Type B pancreatic cell (in vitro differentiated cells): ENCODE data around the gene AVPR1A. TPM values are rescaled to one million over a fixed set of nuclear protein-coding genes. Genes with fewer than 3 reads are reported as not detected.

Experiments used
- DNase-seq: peaks from one replicate; pipeline ENCODE4 v3.0.0; 2021; ENCODE audit warnings: mixed read lengths; ENCODE audit not compliant: unreplicated experiment; ENCODE audit errors: extremely low spot score
- H3K27ac Mint-ChIP-seq: 2 replicates; pipeline ENCODE4 v1.8.0; 2021; ENCODE audit warnings: mild to moderate bottlenecking, mixed read lengths
- H3K27me3 Mint-ChIP-seq: 2 replicates; pipeline ENCODE4 v1.8.0; 2021; ENCODE audit warnings: mixed read lengths
- H3K36me3 Mint-ChIP-seq: 2 replicates; pipeline ENCODE4 v1.8.0; 2021; ENCODE audit warnings: mixed read lengths
- H3K4me1 Mint-ChIP-seq: one replicate; pipeline ENCODE4 v1.8.0; 2021; ENCODE audit warnings: mixed read lengths; ENCODE audit not compliant: unreplicated experiment
- H3K4me3 Mint-ChIP-seq: 2 replicates; pipeline ENCODE4 v1.8.0; 2021; ENCODE audit warnings: mild to moderate bottlenecking, mixed read lengths
- H3K9me3 Mint-ChIP-seq: 2 replicates; pipeline ENCODE4 v1.8.0; 2021; ENCODE audit warnings: mixed read lengths
- CTCF ChIP-seq: fragments of 200-600 bp; sonication (generic); conservative IDR thresholded peaks from 2 replicates; pipeline ENCODE4 v1.5.0; 2021; ENCODE audit warnings: antibody characterized with exemption, mild to moderate bottlenecking
- total RNA-seq: library from RNA; stranded (reverse); gene quantifications from 2 replicates; pipeline ENCODE4 v1.2.1, GENCODE V29; 2021; ENCODE audit warnings: low replicate concordance

The AVPR1A gene
- total RNA-seq, 1 donor from 2014 or later, result 5.1 TPM

GRCh38 chr12:63149909-63150712 lies 890 bp downstream of the AVPR1A start:
- Mint-ChIP-seq H3K36me3 (no peaks in the 10 kb centered on the region), H3K27me3 (peaks cover 84% of the 10 kb centered on the region), H3K9me3 (peaks cover 10% of the 10 kb centered on the region), H3K4me3 (peak overlapping the region; percentile 88), H3K4me1 (peaks cover 21% of the 10 kb centered on the region), H3K27ac (no peak overlapping the region)
- peak; percentile 69 for DNase-seq
- TF ChIP-seq CTCF, result no peak

GRCh38 chr12:63144556-63144955 lies 6.4 kb downstream of the AVPR1A start:
- H3K9me3 Mint-ChIP-seq, result no peaks in the 10 kb centered on the region
- peaks cover under 1% of the 10 kb centered on the region for H3K4me1 Mint-ChIP-seq
- no peak overlapping the region for H3K4me3 Mint-ChIP-seq
- H3K27ac Mint-ChIP-seq, result no peak overlapping the region
- peaks cover 51% of the 10 kb centered on the region for H3K27me3 Mint-ChIP-seq
- DNase-seq, result no peak
- TF ChIP-seq CTCF, result no peak
- no peaks in the 10 kb centered on the region for H3K36me3 Mint-ChIP-seq

GRCh38 chr12:63138488-63138887 lies 12.5 kb downstream of the AVPR1A start:
- no peak overlapping the region for H3K27ac Mint-ChIP-seq
- no peak for DNase-seq
- H3K9me3 Mint-ChIP-seq, result no peaks in the 10 kb centered on the region
- H3K27me3 Mint-ChIP-seq, result peaks cover 11% of the 10 kb centered on the region
- no peak overlapping the region for H3K4me3 Mint-ChIP-seq
- no peaks in the 10 kb centered on the region for H3K36me3 Mint-ChIP-seq
- no peaks in the 10 kb centered on the region for H3K4me1 Mint-ChIP-seq
- no peak for TF ChIP-seq CTCF

- H3K4me3 Mint-ChIP-seq, result no peak overlapping the region
- H3K4me1 Mint-ChIP-seq, result no peaks in the 10 kb centered on the region
- DNase-seq, result no peak
- H3K27me3 Mint-ChIP-seq, result peaks cover 16% of the 10 kb centered on the region
- H3K27ac Mint-ChIP-seq, result no peak overlapping the region
- no peaks in the 10 kb centered on the region for H3K9me3 Mint-ChIP-seq
- TF ChIP-seq CTCF, result no peak
- H3K36me3 Mint-ChIP-seq, result no peaks in the 10 kb centered on the region
Observed at GRCh38 chr12:63133981-63134380, 17.0 kb downstream of the AVPR1A start.

GRCh38 chr12:63132201-63132600 lies 18.8 kb downstream of the AVPR1A start:
- Mint-ChIP-seq H3K4me3 (no peak overlapping the region), H3K27me3 (peaks cover 10% of the 10 kb centered on the region), H3K36me3 (no peaks in the 10 kb centered on the region)

More at GRCh38 chr12:63132201-63132600, 18.8 kb downstream of the AVPR1A start:
- no peak for DNase-seq
- no peak for TF ChIP-seq CTCF
- Mint-ChIP-seq H3K27ac (no peak overlapping the region), H3K9me3 (no peaks in the 10 kb centered on the region), H3K4me1 (no peaks in the 10 kb centered on the region)
